Right lobe of liver (tissue), 4 donors: Measurements from ENCODE around the gene CYP27B1.

Experiments
- CTCF ChIP-seq, 4 donors: fragments of 200-600 bp in 3 of 4; fragments of 450-650 bp in 1 of 4; IDR thresholded peaks; one replicate each; pipeline versions ENCODE4 v1.5.1 to v1.8.0; 2016 to 2022; ENCODE audit warnings: antibody characterized with exemption in 4 of 4, mild to moderate bottlenecking in 2 of 4
- POLR2A ChIP-seq: fragments of 450-650 bp; IDR thresholded peaks from one replicate; pipeline ENCODE4 v1.6.1; 2017; ENCODE audit warnings: antibody characterized with exemption, mild to moderate bottlenecking
- donor health status: DM: no; HTN: no; CAD: no.
- donor health status: DM: no; HTN: no; CAD: no.
- donor health status: DM: no; HTN: yes; CAD: no.

GRCh38 chr12:57735952-57736740, 30.7 kb downstream of the CYP27B1 start:
- TF ChIP-seq CTCF (IDR thresholded peaks at IDR 0.05) = peak in 2 of 4 donors; percentile 11 to 21
- TF ChIP-seq POLR2A = no peak
